ENCODE results near the gene CENPO. TPM values are rescaled to one million over a fixed set of nuclear protein-coding genes. Genes with fewer than 3 reads are reported as not detected.
A peak's percentile ranks its signal among the peaks of the same experiment; 100 is the strongest.
"Not testable (repeated sequence)": the region's sequence is repeated elsewhere in the genome, so short reads cannot be mapped to it uniquely, and the experiment has no call there.

Gene CENPO
- total RNA-seq, 2 donors from 2014 or later = 27.3 to 40.3 TPM

DNA sequence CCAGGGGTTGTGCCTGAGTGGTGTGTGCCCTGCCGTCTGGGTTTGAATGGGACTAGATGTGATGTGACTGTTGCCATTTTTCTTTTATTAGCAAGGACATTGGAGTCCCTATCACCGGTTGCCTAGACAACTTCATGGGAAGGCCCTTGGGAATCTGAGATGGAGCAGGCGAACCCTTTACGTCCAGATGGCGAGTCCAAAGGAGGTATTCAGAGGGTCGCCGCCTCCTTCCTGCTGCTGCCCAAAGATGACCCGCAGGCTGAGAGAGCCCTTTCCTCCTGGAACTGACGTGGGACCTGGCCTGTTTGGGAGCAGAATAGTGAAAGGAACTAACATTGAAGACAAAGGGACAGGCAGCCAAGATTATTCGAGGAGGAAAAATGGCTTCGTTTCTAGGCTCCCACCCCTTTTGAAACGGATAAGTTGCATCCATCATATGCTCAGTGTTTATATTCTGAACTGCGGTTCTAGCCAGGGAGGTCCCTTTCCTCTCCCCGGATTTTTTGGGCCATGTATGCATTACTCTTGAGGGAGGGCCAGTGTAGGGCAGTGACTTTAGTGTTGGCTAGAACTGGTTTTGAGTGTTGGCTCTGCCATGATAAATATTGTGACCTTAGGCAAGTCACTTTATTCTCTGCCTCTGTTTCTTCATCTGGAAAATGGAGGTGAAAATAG lies 673 bp downstream of the CENPO start:
- H3K36me3 Mint-ChIP-seq (ENCODE audit: low read depth) = peaks cover 37% of the 10 kb centered on the region
- no peak for DNase-seq

DNA sequence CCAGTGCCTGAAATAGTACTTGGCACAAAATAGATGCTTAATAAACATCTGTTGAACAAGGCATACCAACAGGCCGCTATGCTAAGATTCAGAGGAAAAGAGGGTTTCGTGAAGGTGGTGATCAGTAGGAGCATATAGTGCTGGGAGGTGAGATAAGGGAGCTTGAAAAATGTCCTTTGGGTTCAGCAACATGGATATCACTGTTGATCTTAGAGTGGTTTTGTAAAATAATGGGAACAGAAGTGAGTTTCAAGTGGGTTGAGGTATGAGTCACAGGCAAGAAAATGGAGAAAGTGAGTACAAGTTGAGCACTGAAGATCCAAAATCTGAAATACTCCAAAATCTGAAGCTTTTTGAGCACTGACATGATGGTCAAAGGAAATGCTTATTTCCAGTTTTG lies 4.4 kb downstream of the CENPO start:
- Mint-ChIP-seq H3K4me1 (peaks cover 13% of the 10 kb centered on the region), H3K4me3 (no peak overlapping the region), H3K36me3 (ENCODE audit: low read depth) (peaks cover 57% of the 10 kb centered on the region), H3K27ac (no peak overlapping the region), H3K9me3 (peaks cover 22% of the 10 kb centered on the region), H3K27me3 (ENCODE audit: insufficient read depth) (no peaks in the 10 kb centered on the region)
- Histone ChIP-seq H3K9ac (ENCODE audit: extremely low read depth, low read length, poor library complexity, severe bottlenecking) (no peak overlapping the region), H3K4me3 (ENCODE audit: low read length) (no peak overlapping the region), H3K27ac (ENCODE audit: low read depth, low read length) (no peak overlapping the region), H3K4me1 (ENCODE audit: control insufficient read depth, insufficient read depth, low read length) (no peaks in the 10 kb centered on the region), H3K36me3 (ENCODE audit: control insufficient read depth, insufficient read depth, low read length) (peaks cover 41% of the 10 kb centered on the region), H3K9me3 (ENCODE audit: control insufficient read depth, low read length) (peaks cover 17% of the 10 kb centered on the region), H3K27me3 (ENCODE audit: control insufficient read depth, insufficient read depth, low read length, poor library complexity, severe bottlenecking) (no peaks in the 10 kb centered on the region)
- 92 to 95% methylated on average over 2 of the region's 2 CpGs for WGBS, 2 experiments (ENCODE audit: insufficient coverage in 1 of 2, insufficient read length in 1 of 2)
- no peak for TF ChIP-seq CTCF (conservative IDR thresholded peaks at IDR 0.05)
- no peak for DNase-seq

More for the DNA sequence above, 673 bp downstream of the CENPO start:
- Histone ChIP-seq H3K27me3 (ENCODE audit: control insufficient read depth, insufficient read depth, low read length, poor library complexity, severe bottlenecking) (no peaks in the 10 kb centered on the region), H3K4me1 (ENCODE audit: control insufficient read depth, insufficient read depth, low read length) (no peaks in the 10 kb centered on the region), H3K9ac (ENCODE audit: extremely low read depth, low read length, poor library complexity, severe bottlenecking) (peak overlapping the region; percentile 87), H3K27ac (ENCODE audit: low read depth, low read length) (peak overlapping the region; percentile 95), H3K36me3 (ENCODE audit: control insufficient read depth, insufficient read depth, low read length) (peaks cover 36% of the 10 kb centered on the region), H3K4me3 (ENCODE audit: low read length) (peak overlapping the region; percentile 93), H3K9me3 (ENCODE audit: control insufficient read depth, low read length) (peaks cover 8% of the 10 kb centered on the region)
- Mint-ChIP-seq H3K27ac (peak overlapping the region; percentile 100), H3K27me3 (ENCODE audit: insufficient read depth) (no peaks in the 10 kb centered on the region), H3K4me1 (peaks cover 31% of the 10 kb centered on the region), H3K9me3 (no peaks in the 10 kb centered on the region), H3K4me3 (peak overlapping the region; percentile 97)
- 0 to 3% methylated on average over 9 to 14 of the region's 14 CpGs for WGBS, 2 experiments (ENCODE audit: insufficient coverage in 1 of 2, insufficient read length in 1 of 2)
- TF ChIP-seq CTCF (conservative IDR thresholded peaks at IDR 0.05) = no peak

DNA sequence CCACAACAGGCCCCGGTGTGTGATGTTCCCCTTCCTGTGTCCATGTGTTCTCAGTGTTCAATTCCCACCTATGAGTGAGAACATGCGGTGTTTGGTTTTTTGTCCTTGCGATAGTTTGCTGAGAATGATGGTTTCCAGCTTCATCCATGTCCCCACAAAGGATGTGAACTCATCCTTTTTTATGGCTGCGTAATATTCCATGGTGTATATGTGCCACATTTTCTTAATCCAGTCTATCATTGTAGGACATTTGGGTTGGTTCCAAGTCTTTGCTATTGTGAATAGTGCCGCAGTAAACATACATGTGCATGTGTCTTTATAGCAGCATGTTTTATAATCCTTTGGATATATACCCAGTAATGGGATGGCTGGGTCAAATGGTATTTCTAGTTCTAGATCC lies 7.3 kb downstream of the CENPO start:
- not testable (repeated sequence) for H3K27ac ChIP-seq (ENCODE audit: low read depth, low read length); H3K4me3 ChIP-seq (ENCODE audit: low read length); H3K27ac Mint-ChIP-seq; H3K4me3 Mint-ChIP-seq; H3K4me1 ChIP-seq (ENCODE audit: control insufficient read depth, insufficient read depth, low read length); H3K9ac ChIP-seq (ENCODE audit: extremely low read depth, low read length, poor library complexity, severe bottlenecking); H3K4me1 Mint-ChIP-seq; DNase-seq; H3K27me3 ChIP-seq (ENCODE audit: control insufficient read depth, insufficient read depth, low read length, poor library complexity, severe bottlenecking); H3K27me3 Mint-ChIP-seq (ENCODE audit: insufficient read depth)
- Mint-ChIP-seq H3K9me3 (peaks cover 44% of the 10 kb centered on the region), H3K36me3 (ENCODE audit: low read depth) (peaks cover 79% of the 10 kb centered on the region)
- H3K36me3 ChIP-seq (ENCODE audit: control insufficient read depth, insufficient read depth, low read length) = peaks cover 33% of the 10 kb centered on the region
- WGBS, 2 experiments (ENCODE audit: insufficient coverage in 1 of 2, insufficient read length in 1 of 2) = 84 to 100% methylated on average over 1 to 4 of the region's 5 CpGs
- H3K9me3 ChIP-seq (ENCODE audit: control insufficient read depth, low read length) = peaks cover 18% of the 10 kb centered on the region

GRCh38 chr2:24805811-24806660 lies 12.8 kb downstream of the CENPO start:
- H3K4me3 Mint-ChIP-seq; H3K27me3 Mint-ChIP-seq (ENCODE audit: insufficient read depth); H3K27ac Mint-ChIP-seq; H3K9ac ChIP-seq (ENCODE audit: extremely low read depth, low read length, poor library complexity, severe bottlenecking); H3K27ac ChIP-seq (ENCODE audit: low read depth, low read length); H3K4me1 ChIP-seq (ENCODE audit: control insufficient read depth, insufficient read depth, low read length); H3K27me3 ChIP-seq (ENCODE audit: control insufficient read depth, insufficient read depth, low read length, poor library complexity, severe bottlenecking); H3K4me1 Mint-ChIP-seq: not testable (repeated sequence)
- Mint-ChIP-seq H3K9me3 (peaks cover 51% of the 10 kb centered on the region), H3K36me3 (ENCODE audit: low read depth) (peaks cover 69% of the 10 kb centered on the region)
- H3K36me3 ChIP-seq (ENCODE audit: control insufficient read depth, insufficient read depth, low read length) = peaks cover 46% of the 10 kb centered on the region
- WGBS, 2 experiments (ENCODE audit: insufficient coverage in 1 of 2, insufficient read length in 1 of 2) = 96% methylated on average over 13 to 25 of the region's 25 CpGs
- DNase-seq = peak; percentile 47
- H3K9me3 ChIP-seq (ENCODE audit: control insufficient read depth, low read length) = peaks cover 30% of the 10 kb centered on the region
- peak overlapping the region; percentile 59 for H3K4me3 ChIP-seq (ENCODE audit: low read length)
